Gastroesophageal sphincter (tissue), 3 donors: Measurements from ENCODE around the gene ICOS.

Source experiments
- CTCF ChIP-seq, 4 experiments: fragments of 200-600 bp in 2 of 4; fragments of 450-650 bp in 2 of 4; sonication (generic) in 1 of 4; IDR thresholded peaks; one replicate each; pipeline ENCODE4 v1.5.1; 2017 to 2019; ENCODE audit warnings: antibody characterized with exemption in 4 of 4, mild to moderate bottlenecking in 2 of 4, moderate library complexity in 2 of 4
- POLR2A ChIP-seq, 2 donors: fragments of 450-650 bp; IDR thresholded peaks; one replicate each; pipeline ENCODE4 v1.6.1; 2017; ENCODE audit warnings: antibody characterized with exemption in 2 of 2, mild to moderate bottlenecking in 2 of 2, moderate library complexity in 1 of 2
- POLR2AphosphoS5 ChIP-seq: sonication (generic); formaldehyde crosslinking; IDR thresholded peaks from one replicate; pipeline ENCODE4 v1.6.1; 2017; ENCODE audit warnings: antibody characterized with exemption

- TF ChIP-seq POLR2A (IDR thresholded peaks at IDR 0.05) (no peak), CTCF (IDR thresholded peaks at IDR 0.05) (no peak), POLR2AphosphoS5 (no peak)
Observed at GRCh38 chr2:203971251-203971650, 34.7 kb downstream of the ICOS start.
